Endometrial microvascular endothelial cells (primary cell): Measurements from ENCODE around the gene NOC4L. TPM values are rescaled to one million over a fixed set of nuclear protein-coding genes. Genes with fewer than 3 reads are reported as not detected.
"Not testable (repeated sequence)": the region's sequence is repeated elsewhere in the genome, so short reads cannot be mapped to it uniquely, and the experiment has no call there.

Experiments used
- in situ Hi-C: cut with HindIII; loops from 2 replicates; pipeline ENCODE4 v1.10.0; 2017; ENCODE audit warnings: low sequenced_read_pairs, low pct_unique_long_range_greater_than_20kb; ENCODE audit errors: inconsistent ontology term
- total RNA-seq: library from RNA; depleted of rRNA; stranded (reverse); fragments of >200 nt; gene quantifications from one replicate; pipeline ENCODE4 v1.2.3, GENCODE V29; 2015; ENCODE audit errors: inconsistent ontology term

NOC4L gene
- total RNA-seq, 1 donor from 2014 or later, result 31.8 TPM

DNA sequence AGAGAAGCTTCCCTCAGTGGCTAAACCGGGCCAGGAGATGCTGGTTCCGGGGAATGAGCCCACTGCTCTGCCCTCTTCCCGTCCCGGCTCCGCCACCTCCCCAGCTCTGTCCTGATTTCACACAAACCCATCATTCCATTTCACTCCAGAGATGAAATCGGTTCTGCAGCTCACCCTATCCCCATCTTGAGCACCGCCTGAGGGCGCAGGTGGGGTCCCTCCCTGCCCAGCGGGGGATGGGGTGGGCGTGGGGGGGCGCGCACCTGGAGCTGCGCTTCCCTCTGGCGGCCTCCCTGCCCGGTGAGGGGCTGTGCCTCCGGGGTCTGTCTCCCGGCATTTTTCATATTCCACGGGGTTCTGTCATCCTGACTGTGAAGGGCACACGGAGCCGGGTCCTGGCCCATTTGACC is 44.7 kb downstream of the NOC4L start:
- in situ Hi-C loops, result no loop called here

DNA sequence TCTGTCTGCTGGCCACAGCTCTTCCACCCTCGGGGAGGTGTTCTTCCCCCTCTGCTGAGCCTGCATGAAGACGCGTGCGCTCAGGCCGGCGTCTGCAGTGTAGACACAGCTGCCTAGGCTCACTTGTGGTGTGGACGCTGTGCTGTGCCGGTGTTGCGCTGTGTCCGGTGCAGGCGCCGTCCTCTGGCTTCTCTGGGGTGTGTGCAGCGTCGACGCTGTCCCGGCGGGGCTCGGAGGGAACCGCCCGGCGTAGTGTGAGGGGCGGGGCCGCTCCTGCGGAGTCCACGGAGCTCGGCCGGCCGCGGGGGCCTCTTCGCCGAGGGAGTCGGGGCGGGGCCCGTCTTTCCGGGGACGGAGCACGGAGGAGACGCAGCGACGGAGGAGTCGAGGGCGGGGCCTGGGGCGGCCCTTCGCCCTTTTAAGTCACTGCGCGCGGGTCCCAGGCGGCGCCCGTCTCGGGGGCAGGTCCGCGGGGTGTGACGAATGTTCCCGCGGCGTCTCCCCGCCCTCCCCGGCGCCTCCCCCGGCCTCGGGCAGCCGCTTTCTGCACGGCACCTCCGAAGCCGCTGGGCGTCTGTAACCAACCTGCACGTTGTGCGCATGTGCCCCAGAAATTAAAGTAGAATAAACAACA is 45.2 kb downstream of the NOC4L start:
- in situ Hi-C loops, result no loop called here

DNA sequence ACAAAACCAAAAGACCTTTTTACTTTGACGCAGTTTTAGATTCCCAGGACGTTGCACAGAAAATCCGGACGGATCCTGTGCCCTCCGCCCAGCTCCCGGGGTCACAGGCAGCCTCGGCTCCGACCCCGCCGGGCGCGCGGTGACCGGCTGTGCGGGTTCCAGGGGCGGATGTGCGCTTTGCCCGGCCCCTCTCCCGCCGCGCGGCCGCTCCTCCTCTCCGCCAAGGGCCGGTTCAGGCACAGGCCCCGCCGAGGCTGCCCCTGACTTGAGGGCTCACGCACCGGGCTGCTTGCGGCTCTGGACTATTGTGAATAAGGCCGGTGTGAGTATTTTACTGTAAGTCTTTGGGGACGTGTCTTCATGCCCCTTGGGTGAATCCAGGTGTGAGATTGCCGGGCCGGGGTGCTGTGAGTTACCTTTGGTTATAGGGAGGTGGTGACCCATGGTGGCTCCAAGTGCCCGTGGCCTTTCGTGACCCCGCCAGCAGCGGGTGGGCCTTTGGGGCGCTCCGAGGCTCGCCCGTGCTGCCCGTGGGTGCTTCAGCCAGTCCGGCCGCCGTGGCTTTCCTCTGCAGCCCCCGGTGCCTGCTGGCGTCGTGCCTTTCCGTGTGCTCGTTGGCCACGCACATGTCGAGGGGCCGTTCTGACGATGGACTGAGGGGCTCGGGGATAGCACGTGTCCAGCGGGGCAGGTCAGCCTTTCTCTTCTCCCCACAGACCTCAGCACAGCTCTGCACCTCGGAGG is 45.9 kb downstream of the NOC4L start:
- in situ Hi-C loops, result no loop called here

DNA sequence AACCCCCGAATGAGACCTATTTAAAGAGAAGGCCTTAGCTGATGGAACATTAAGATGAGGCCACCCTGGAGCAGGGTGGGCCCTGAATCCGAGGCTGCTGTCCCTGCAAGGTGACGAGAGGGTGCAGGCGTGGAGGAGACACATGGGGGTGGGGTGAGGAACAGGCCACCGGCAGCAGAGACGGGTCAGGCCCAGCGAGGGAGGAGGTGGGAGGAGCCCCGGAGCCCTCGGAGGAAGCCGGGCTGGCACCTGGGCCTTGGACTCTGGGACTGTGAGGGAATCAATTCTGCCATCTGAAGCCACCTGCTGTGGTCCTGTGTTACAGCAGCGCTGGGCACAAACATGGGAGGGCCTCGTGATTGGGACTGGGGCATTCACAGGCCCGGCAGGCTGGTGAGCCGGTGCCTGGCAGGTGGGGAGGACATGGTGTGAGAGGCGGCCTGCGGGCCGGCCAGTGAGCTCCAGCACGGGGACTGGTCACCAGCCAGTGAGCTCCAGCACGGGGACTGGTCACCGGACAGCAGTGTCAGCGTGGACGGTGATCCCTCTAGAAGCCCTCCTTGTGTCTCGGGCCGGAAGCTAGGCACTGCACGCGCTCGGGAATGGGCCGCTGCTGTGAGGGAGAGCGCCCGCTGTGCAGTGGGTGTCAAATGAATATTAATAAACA is 46.7 kb downstream of the NOC4L start:
- in situ Hi-C loops, result no loop called here

DNA sequence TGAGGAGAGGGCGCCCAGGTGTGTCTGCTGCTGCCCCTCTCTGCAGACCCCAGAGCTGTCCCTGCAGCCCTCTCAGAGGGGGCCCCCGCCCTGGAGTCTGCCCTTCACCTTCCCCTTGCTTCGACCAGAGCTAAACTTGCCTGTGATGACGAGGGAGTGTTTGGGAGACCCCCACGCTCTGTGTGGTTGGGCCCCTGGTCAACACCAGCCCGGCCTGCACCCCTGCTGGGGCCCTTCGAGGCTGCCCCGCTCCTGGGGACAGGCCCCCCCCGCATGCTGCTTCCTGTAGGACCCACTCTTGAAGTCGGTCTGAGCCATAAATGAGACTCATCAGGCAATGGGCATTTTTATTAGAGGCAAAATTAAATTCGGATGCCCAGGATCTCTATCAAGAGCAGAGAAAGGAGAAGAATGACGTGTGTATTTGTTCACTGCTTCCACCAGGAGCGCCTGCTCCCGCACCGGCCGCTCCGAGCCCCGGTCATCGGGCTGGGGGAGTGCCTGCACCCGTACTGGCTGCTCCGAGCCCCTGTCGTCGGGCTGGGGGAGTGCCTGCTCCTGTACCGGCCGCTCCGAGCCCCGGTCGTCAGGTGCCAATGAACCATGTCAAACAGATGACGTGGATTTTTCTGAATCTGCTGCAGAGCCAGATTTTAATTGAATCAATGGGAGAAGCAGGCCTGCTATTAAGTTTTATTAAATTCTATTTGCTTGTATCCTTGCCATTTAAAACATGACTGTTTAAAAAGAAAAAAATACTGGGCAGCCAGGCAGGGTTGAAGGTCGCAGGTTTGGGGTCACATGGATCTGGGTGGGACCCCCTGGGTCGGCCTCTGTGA is 47.7 kb downstream of the NOC4L start:
- in situ Hi-C loops, result no loop called here

DNA sequence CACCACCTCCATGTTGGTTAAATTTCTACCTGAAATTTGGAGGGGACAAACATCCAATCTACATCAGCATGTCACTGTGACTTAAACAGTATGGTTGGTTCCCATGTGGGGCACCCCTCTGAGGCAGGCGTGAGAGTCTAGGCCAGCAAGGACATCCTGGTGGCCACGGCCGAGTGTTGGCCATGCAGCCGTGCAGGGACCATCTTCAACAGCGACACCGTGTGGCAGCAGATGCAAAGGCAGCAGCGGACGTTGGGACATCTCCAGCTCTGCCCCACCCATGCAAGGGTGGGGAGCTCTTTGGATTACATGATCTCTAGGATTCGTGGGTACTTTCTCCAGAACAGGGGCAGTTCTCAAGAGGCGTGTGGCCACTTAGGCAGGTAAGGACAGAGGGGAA is 49.8 kb downstream of the NOC4L start:
- in situ Hi-C loops, result no loop called here

DNA sequence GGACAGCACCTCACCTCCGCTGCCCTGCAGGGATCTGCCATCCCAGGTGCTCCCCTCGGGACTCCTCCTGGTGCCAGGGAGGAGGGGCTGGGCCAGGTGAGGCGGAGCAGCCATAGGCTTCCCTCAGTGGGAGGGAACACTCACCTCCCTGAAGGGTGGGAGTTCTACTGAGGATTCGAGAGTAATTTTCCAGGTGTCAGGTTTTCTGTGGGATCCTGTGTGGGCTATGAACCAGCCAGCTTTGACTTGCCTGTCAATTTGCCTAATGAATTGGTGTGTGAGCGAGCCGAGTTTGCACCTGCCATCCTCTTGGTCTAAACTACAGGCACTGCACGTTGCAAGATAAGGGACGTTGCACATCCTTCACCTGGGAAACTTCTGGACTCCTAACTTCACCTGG is 50.3 kb downstream of the NOC4L start:
- in situ Hi-C loops, result no loop called here

DNA sequence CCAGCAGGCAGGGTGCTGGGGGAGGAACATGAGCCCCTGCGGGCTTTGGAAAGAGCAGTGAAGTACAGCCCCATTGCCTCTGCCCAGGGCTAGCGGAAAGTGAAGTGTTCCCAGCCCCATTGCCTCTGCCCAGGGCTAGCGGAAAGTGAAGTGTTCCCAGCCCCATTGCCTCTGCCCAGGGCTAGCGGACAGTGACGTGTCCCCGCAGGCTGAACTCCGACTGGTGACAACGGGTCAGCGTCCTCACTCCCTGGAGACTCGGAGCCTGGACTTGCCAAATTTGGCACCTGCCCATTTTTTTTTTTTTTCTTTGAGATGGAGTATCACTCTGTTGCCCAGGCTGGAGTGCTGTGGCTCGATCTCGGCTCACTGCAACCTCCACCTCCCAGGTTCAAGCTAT is 51.0 kb downstream of the NOC4L start:
- in situ Hi-C loops, result not testable (repeated sequence)

DNA sequence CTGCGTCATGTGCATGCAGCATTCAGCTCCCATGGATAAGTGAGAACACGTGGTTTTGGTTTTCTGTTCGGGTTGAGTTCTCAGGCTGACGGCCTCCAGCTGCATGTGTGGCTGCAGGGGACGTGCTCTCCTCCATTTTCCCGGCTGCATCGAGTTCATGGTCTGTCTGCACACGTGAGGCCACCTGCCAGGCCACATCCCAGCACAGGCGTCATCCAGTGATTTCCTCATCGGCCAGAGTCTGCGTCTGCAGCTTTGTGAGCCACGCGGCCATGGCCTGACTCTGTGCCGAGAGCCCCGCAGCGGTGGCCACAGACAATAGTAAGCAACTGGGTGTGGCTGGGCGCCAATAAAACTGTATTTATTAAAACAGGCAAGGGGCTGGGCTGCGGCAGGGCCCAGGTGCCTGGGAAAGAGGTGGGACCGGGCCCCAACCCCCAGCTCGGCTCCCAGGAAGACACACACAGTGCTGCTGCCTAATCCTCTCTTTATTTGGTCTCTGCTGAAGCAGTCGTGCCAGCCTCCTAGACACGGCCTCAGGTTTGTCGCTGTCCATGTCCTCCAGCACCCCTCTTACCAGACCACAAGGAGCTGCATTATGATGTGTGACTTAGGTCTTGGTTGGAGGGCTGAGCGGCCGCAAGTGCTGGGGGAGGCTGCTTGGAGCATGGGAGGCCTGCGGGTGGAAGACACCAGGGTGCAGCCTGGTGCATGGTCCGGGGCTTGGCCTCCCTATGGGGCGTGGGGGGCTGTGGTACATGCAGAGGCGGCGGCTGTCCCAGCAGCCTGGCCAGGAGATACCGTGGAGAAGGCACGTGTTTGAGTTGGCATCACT is 52.0 kb downstream of the NOC4L start:
- in situ Hi-C loops, result no loop called here

DNA sequence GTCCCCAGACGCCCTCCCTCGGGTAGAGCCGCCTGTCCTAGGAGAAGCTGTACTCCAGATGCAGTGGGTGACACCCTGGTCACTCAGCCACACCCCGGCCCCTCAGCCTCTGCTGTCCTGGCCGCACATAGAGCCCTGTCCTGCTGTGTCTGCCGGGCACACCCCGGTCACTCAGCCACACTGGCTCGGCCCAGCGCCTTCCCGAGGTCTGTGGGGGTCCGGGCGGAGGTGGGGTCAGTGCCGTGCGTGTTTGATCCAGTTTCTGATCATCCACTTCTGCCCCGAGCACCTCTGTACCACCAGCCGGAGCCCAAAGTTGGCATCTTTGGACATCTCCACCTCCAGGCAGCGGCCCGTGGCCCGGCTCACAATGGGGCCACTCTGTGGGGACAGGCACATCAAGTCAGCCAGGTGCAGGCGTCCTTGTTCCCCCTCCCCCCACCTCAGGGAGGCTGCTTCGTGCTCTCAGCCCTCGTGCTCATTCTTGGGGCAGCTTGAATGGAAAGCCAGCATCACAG is 52.7 kb downstream of the NOC4L start:
- in situ Hi-C loops, result no loop called here

DNA sequence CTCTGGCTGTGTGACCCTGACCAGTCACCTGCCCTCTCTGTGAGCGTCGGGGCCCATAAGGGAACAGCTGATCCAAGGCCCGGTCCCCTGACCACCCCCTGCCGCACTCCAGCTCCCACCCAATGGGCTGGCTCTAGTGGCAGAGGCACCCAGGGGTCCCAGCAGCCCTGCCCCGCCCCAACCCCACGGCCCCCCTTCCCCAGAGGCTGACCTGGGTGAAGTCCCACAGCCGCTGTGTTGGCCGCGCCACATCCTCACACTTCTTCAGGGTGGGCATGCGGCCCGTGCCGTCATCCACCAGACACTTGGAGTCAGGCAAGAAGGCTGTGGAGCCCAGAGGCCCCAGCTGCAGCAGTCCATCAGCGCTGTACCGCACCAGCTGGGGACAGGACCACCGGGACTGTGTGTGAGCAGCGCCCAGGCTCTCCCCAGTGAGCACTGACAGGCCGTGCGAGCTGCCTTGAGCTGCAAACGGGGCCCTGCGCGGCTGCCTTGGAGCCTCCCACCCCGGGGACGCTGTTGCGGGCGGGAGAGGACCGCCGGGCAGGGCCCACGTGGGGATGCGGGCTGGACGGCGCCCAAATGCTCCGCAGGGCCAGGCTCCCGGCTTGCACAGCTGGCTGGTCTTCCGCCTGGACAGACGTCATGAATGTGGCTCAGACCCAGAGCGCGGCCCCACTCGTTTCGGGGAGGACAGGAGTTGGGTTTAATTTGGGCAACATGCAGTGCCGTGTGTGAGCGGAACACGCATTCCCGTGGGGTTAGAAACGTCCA is 53.5 kb downstream of the NOC4L start:
- in situ Hi-C loops, result no loop called here

DNA sequence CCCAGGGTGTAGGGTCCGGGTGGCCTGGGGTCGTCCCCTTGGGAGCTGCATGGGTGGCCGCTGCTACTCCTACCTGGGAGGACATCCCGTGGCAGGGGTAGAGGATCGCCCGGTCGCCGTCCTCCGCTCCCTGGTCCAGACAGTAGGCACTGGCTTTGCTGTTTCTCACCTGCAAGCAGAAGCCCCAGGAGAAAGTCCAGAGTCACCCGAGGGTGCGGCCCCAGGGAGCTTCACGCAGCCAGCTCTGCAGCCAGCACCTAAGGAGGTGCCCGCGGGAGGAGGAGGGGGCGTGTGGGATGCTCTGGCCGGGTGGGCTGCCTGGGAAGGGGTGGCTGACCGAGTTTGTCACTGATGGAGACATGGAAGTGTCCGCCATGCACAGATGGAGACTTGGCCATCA is 54.8 kb downstream of the NOC4L start:
- in situ Hi-C loops, result no loop called here

DNA sequence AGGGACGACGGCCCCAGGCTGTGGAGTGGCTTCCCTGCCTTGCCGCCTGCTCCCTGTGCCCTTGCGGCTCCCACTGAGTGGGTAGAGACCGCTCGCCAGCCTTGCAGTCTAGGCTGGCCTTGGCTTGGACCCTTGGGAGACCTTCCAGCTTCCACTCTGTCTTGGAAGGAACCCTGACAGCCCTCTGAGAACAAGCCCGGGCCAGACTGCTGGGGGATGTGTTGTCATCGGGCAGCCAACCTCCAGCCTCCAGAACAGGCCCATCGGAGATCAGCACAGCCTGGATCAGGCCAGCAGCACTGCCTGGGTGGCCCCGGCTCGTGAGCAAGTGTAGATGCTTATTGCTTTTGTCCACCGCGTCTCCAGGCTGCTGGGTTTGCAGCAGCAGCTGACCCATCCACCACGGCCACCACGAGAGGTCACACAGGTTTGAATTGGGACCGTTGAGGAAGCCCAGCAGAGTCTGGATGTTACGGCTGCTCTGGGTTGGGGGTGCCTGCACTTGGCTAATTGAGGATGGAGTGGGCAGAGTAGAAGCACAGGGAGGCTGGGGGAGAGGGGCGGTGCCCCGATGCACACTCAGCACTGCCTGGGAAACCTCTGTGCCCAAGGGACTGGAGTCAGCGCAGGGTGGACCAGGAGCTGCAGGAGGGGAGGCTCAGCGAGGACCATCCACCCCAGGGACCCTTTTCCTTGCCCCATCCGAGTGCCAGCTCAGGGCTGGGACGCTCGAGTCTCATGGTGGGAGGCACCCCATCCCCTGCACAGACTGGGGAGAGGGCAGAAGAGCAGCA is 55.5 kb downstream of the NOC4L start:
- in situ Hi-C loops, result no loop called here

DNA sequence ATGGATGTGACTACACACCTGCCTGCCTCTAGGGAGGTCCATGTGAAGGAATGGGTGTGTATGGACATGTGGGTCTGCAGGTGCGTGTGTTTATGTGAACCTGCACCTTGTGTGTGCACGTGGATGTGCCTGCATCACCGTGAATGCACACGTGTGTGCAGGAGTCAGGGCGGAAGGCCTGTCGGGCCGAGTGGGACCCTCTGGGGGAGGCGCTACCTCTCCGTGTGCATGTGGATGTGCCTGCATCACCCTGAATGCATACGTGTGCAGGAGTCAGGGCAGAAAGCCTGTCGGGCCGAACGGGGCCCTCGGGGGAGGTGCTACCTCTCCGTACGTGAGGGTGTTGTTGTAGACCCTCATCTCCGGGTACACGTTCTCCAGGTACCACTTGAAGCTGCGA is 56.5 kb downstream of the NOC4L start:
- in situ Hi-C loops, result no loop called here

DNA sequence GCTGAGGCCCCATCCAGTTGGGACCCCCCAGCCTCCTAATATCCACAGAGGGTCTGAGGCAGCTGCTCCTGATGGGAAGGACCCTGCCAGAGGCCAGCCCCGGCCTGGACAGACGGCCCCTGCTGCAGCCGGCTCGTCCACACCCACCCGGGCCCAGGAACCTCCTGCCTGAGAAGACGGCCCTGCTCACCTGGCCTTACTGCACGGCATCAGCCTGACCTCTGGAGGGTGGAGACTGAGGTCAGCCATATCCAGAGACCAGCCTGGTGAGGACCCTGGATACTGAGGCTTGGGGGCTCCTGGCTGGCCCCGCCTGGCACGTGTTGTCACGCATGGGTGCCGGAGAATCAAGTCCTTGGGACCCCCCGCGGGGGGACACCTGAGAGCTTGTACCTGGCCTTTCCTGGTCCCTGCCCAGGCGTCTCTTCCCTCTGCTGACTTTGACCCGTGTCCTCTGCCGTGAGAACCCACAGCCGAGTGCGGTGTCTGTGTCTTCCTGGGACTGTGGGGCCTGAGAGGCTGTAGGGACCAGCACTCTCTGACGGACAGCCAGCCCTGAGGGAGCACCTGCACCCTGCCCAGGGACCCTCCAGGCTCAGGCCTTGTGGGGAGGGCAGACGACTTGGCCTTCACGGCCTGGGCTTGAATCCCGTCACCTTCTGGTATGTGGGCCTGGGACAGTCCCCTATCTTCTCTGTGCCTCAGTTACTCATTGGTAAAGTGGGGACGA is 57.3 kb downstream of the NOC4L start:
- in situ Hi-C loops, result no loop called here
